Thyroid gland (tissue), 4 donors: ENCODE results near the gene INSYN2A.

Experiments used
- CTCF ChIP-seq, 6 experiments: fragments of 200-600 bp in 3 of 6; fragments of 450-650 bp in 3 of 6; sonication (generic) in 3 of 6; IDR thresholded peaks; one replicate each; pipeline ENCODE4 v1.5.1; 2016 to 2019; ENCODE audit warnings: antibody characterized with exemption in 6 of 6, mild to moderate bottlenecking in 2 of 6, inconsistent platforms in 1 of 6, moderate library complexity in 1 of 6
- POLR2A ChIP-seq, 2 donors: fragments of 450-650 bp; IDR thresholded peaks; one replicate each; pipeline ENCODE4 v1.6.1; 2017; ENCODE audit warnings: antibody characterized with exemption in 2 of 2, mild to moderate bottlenecking in 2 of 2, moderate library complexity in 1 of 2

GRCh38 chr10:127150136-127150535 is 46.3 kb downstream of the INSYN2A start:
- TF ChIP-seq POLR2A (IDR thresholded peaks at IDR 0.05) (no peak), CTCF (IDR thresholded peaks at IDR 0.05) (no peak)
